Panc1 (cell line): ENCODE measurements around the gene INSYN1.

Source experiments
- CTCF ChIP-seq: fragments of 450-650 bp; IDR thresholded peaks from 2 replicates; pipeline ENCODE4 v1.5.1; 2017; ENCODE audit warnings: mild to moderate bottlenecking
- REST ChIP-seq, 2 experiments: IDR thresholded peaks; 2 replicates each; pipeline ENCODE4 v1.6.1; 2011 to 2012; ENCODE audit warnings: low read depth in 2 of 2, control low read depth in 1 of 2, low read length in 1 of 2, mild to moderate bottlenecking in 1 of 2, moderate library complexity in 1 of 2; ENCODE audit not compliant: insufficient read depth in 1 of 2

GRCh38 chr15:73760330-73761329 is 7.5 kb upstream of the INSYN1 start:
- no peak for TF ChIP-seq CTCF
- TF ChIP-seq REST (IDR thresholded peaks at IDR 0.05; ENCODE audit: insufficient read depth in 1 of 2, low read depth in 2 of 2, low read length in 1 of 2), result no peak
